ENCODE data around the gene CPNE7.

DNA sequence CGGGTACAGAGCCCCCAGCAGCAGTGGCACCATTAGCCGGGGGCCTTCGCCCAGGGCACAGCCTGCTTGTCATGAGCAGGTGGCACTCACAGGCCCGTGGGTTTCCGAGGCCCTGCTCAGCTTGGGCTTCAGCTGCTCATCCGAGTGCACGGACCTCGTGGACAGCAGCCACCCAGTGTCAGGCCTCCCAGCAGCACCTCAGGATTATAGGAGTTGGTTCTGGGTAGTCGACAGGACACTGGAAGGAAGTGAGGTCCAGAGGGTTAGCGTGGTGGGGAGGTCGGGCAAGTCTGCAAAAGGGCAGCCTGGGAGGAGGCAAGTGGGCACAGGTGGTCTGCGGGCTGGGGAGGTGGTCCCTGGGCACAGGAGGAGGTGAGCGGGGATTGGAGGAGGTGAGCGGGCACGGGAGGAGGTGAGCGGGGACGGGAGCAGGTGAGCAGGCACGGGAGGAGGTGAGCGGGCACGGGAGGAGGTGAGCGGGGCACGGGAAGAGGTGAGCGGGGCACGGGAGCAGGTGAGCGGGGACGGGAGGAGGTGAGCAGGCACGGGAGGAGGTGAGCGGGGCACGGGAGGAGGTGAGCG is 5.1 kb upstream of the CPNE7 start:
- TF ChIP-seq ZNF274 (IDR thresholded peaks at IDR 0.05; ENCODE audit: low read depth, low read length) (no peak), YY1 (IDR thresholded peaks at IDR 0.05; ENCODE audit: insufficient read depth, insufficient read length) (no peak)
